Uterus (tissue), 4 donors: ENCODE results near the gene SAC3D1. TPM values are rescaled to one million over a fixed set of nuclear protein-coding genes. Genes with fewer than 3 reads are reported as not detected.

Source experiments
- DNase-seq, 2 donors: peaks; one replicate each; pipeline ENCODE4 v3.0.0-alpha.2; 2019 to 2020
- H3K27ac ChIP-seq, 2 donors: fragments of 200-600 bp; sonication (generic); 1 replicate in 1 of 2; 2 replicates in 1 of 2; pipeline ENCODE4 v1.5.1; 2016 to 2018
- H3K27me3 ChIP-seq, 2 donors: fragments of 200-600 bp; sonication (generic); one replicate each; pipeline ENCODE4 v1.5.1; 2018 to 2019; ENCODE audit warnings: control low read depth in 1 of 2
- H3K36me3 ChIP-seq, 2 donors: fragments of 200-600 bp; sonication (generic); one replicate each; pipeline ENCODE4 v1.5.1; 2019; ENCODE audit warnings: control low read depth in 1 of 2
- H3K4me1 ChIP-seq, 2 donors: fragments of 200-600 bp; sonication (generic); one replicate each; pipeline ENCODE4 v1.5.1; 2018 to 2019; ENCODE audit warnings: control low read depth in 1 of 2
- H3K4me3 ChIP-seq, 2 donors: fragments of 200-600 bp; sonication (generic); 1 replicate in 1 of 2; 2 replicates in 1 of 2; pipeline ENCODE4 v1.5.1; 2018 to 2019; ENCODE audit warnings: mild to moderate bottlenecking in 1 of 2
- H3K9me3 ChIP-seq, 2 donors: fragments of 200-600 bp; sonication (generic); one replicate each; pipeline ENCODE4 v1.5.1; 2019; ENCODE audit warnings: control low read depth in 1 of 2
- CTCF ChIP-seq, 4 experiments: fragments of 200-600 bp in 2 of 4; fragments of 450-650 bp in 2 of 4; sonication (generic) in 2 of 4; IDR thresholded peaks; one replicate each; pipeline ENCODE4 v1.5.1; 2016 to 2019; ENCODE audit warnings: antibody characterized with exemption in 4 of 4, mild to moderate bottlenecking in 2 of 4, moderate library complexity in 1 of 4
- POLR2A ChIP-seq, 2 donors: fragments of 450-650 bp; IDR thresholded peaks; one replicate each; pipeline ENCODE4 v1.6.1; 2016; ENCODE audit warnings: antibody characterized with exemption in 2 of 2, mild to moderate bottlenecking in 1 of 2, moderate library complexity in 1 of 2
- intact Hi-C: fragments of 100-400 bp; cut with DNase I; formaldehyde crosslinking; loops from one replicate; pipeline ENCODE4 v1.15.1; 2023; ENCODE audit warnings: low total_unique reads
- total RNA-seq, 4 donors: library from RNA; depleted of rRNA in 3 of 4; stranded (reverse); fragments of >200 nt in 3 of 4; gene quantifications; one replicate each; pipeline versions ENCODE4 v1.1.0 to v1.2.4, GENCODE V29; 2014 to 2023
- donor health status: DM: yes; HTN: yes; CAD: no.

Gene SAC3D1
- total RNA-seq, 4 donors from 2014 or later, result 1.5 to 22.3 (median 7.9) TPM

- H3K36me3 ChIP-seq, result no peaks in the 10 kb centered on the region
- no peak for TF ChIP-seq POLR2A (IDR thresholded peaks at IDR 0.05)
- no peak for TF ChIP-seq CTCF (IDR thresholded peaks at IDR 0.05)
Measured at GRCh38 chr11:65036931-65037330, 4.1 kb upstream of the SAC3D1 start.

GRCh38 chr11:65040520-65040846, 527 bp upstream of the SAC3D1 start:
- no peak for DNase-seq
- TF ChIP-seq CTCF (IDR thresholded peaks at IDR 0.05) (no peak), POLR2A (IDR thresholded peaks at IDR 0.05) (no peak)
- H3K27me3 ChIP-seq, result no peaks in the 10 kb centered on the region
- H3K9me3 ChIP-seq, result no peaks in the 10 kb centered on the region
- H3K27ac ChIP-seq, result peak overlapping the region; percentile 92 to 97
- intact Hi-C loops, result no loop called here
- H3K36me3 ChIP-seq, result no peaks in the 10 kb centered on the region
- peak overlapping the region; percentile 64 to 87 for H3K4me3 ChIP-seq
- H3K4me1 ChIP-seq, result peaks cover 0 to 4% of the 10 kb centered on the region in 2 donors

More at GRCh38 chr11:65036931-65037330, 4.1 kb upstream of the SAC3D1 start:
- DNase-seq, result no peak
- Histone ChIP-seq H3K9me3 (no peaks in the 10 kb centered on the region), H3K4me3 (no peak overlapping the region), H3K27me3 (no peaks in the 10 kb centered on the region), H3K4me1 (peaks cover 0 to 4% of the 10 kb centered on the region in 2 donors), H3K27ac (no peak overlapping the region)
- intact Hi-C loops, result no loop called here

GRCh38 chr11:65042891-65043290, 1.9 kb downstream of the SAC3D1 start:
- H3K27ac ChIP-seq, result no peak overlapping the region
- TF ChIP-seq POLR2A (IDR thresholded peaks at IDR 0.05), result no peak
- no peak for TF ChIP-seq CTCF (IDR thresholded peaks at IDR 0.05)
- H3K4me1 ChIP-seq, result peaks cover 0 to 4% of the 10 kb centered on the region in 2 donors
- intact Hi-C loops, result no loop called here
- no peak for DNase-seq
- H3K9me3 ChIP-seq, result no peaks in the 10 kb centered on the region
- H3K4me3 ChIP-seq, result no peak overlapping the region
- H3K27me3 ChIP-seq, result no peaks in the 10 kb centered on the region
- no peaks in the 10 kb centered on the region for H3K36me3 ChIP-seq

- H3K4me1 ChIP-seq, result peaks cover 0 to 4% of the 10 kb centered on the region in 2 donors
- H3K27ac ChIP-seq, result no peak overlapping the region
- no peaks in the 10 kb centered on the region for H3K36me3 ChIP-seq
- DNase-seq, result no peak
- H3K4me3 ChIP-seq, result no peak overlapping the region
- no peaks in the 10 kb centered on the region for H3K27me3 ChIP-seq
- H3K9me3 ChIP-seq, result no peaks in the 10 kb centered on the region
- no peak for TF ChIP-seq CTCF (IDR thresholded peaks at IDR 0.05)
- no peak for TF ChIP-seq POLR2A (IDR thresholded peaks at IDR 0.05)
- intact Hi-C loops, result no loop called here
Measured at GRCh38 chr11:65043881-65044501, 3.0 kb downstream of the SAC3D1 start.

- no peaks in the 10 kb centered on the region for H3K9me3 ChIP-seq
Measured at GRCh38 chr11:65045061-65045460, 4.1 kb downstream of the SAC3D1 start.

More at GRCh38 chr11:65045061-65045460, 4.1 kb downstream of the SAC3D1 start:
- no peak overlapping the region for H3K27ac ChIP-seq
- intact Hi-C loops, result no loop called here
- no peak overlapping the region for H3K4me3 ChIP-seq
- peaks cover 0 to 4% of the 10 kb centered on the region in 2 donors for H3K4me1 ChIP-seq
- TF ChIP-seq POLR2A (IDR thresholded peaks at IDR 0.05) (no peak), CTCF (IDR thresholded peaks at IDR 0.05) (no peak)
- H3K27me3 ChIP-seq, result no peaks in the 10 kb centered on the region
- no peaks in the 10 kb centered on the region for H3K36me3 ChIP-seq
- DNase-seq, result no peak
